Measurements from ENCODE around the gene AEBP1.

The AEBP1 gene

GRCh38 chr7:44081266-44081748, 22.8 kb upstream of the AEBP1 start:
- no peak for TF ChIP-seq CTCF (conservative IDR thresholded peaks at IDR 0.05)
- H3K27ac ChIP-seq = peak overlapping the region; percentile 94

- TF ChIP-seq CTCF (conservative IDR thresholded peaks at IDR 0.05) = peak; percentile 27; the same call in 1 of the 2 replicates
- peak overlapping the region; percentile 94 for H3K27ac ChIP-seq
Observed at GRCh38 chr7:44082541-44083207, 21.5 kb upstream of the AEBP1 start.

- H3K27ac ChIP-seq = no peak overlapping the region
- TF ChIP-seq CTCF (conservative IDR thresholded peaks at IDR 0.05) = no peak
Observed at GRCh38 chr7:44083796-44084195, 20.3 kb upstream of the AEBP1 start.

GRCh38 chr7:44084701-44085100, 19.4 kb upstream of the AEBP1 start:
- H3K27ac ChIP-seq = no peak overlapping the region
- no peak for TF ChIP-seq CTCF (conservative IDR thresholded peaks at IDR 0.05)

- TF ChIP-seq CTCF (conservative IDR thresholded peaks at IDR 0.05) = peak; percentile 32
- no peak overlapping the region for H3K27ac ChIP-seq
Observed at GRCh38 chr7:44085546-44085945, 18.6 kb upstream of the AEBP1 start.

GRCh38 chr7:44086627-44087026, 17.5 kb upstream of the AEBP1 start:
- H3K27ac ChIP-seq = no peak overlapping the region
- no peak for TF ChIP-seq CTCF (conservative IDR thresholded peaks at IDR 0.05)

- no peak for TF ChIP-seq CTCF (conservative IDR thresholded peaks at IDR 0.05)
- H3K27ac ChIP-seq = no peak overlapping the region
Observed at GRCh38 chr7:44087911-44088838, 16.0 kb upstream of the AEBP1 start.

All from VCaP (cell line).